Stomach (tissue), 9 donors: ENCODE results near the gene PTPRK. TPM values are rescaled to one million over a fixed set of nuclear protein-coding genes. Genes with fewer than 3 reads are reported as not detected.

Experiments used
- DNase-seq, 2 donors: peaks; one replicate each; pipeline versions ENCODE4 v3.0.0 to v3.0.0-alpha.2; 2013 to 2019
- H3K27ac ChIP-seq, 5 donors: fragments of 200-600 bp in 4 of 5; sonication (generic) in 4 of 5; one replicate each; pipeline ENCODE4 v1.5.1; 2013 to 2019; ENCODE audit warnings: mild to moderate bottlenecking in 1 of 5, moderate library complexity in 1 of 5
- H3K27me3 ChIP-seq, 3 donors: fragments of 200-600 bp; sonication (generic); one replicate each; pipeline ENCODE4 v1.5.1; 2017 to 2019; ENCODE audit warnings: mixed run types in 1 of 3
- H3K36me3 ChIP-seq, 4 donors: fragments of 200-600 bp; sonication (generic); 1 replicate in 3 of 4; 2 replicates in 1 of 4; pipeline ENCODE4 v1.5.1; 2016 to 2019
- H3K4me1 ChIP-seq, 4 donors: fragments of 200-600 bp; sonication (generic); one replicate each; pipeline ENCODE4 v1.5.1; 2016 to 2019
- H3K4me3 ChIP-seq, 4 donors: fragments of 200-600 bp; sonication (generic) in 3 of 4; one replicate each; pipeline ENCODE4 v1.5.1; 2016 to 2019; ENCODE audit warnings: mild to moderate bottlenecking in 1 of 4
- H3K9me3 ChIP-seq, 4 donors: fragments of 200-600 bp; sonication (generic); one replicate each; pipeline ENCODE4 v1.5.1; 2016 to 2019
- CTCF ChIP-seq, 7 experiments: fragments of 450-650 bp in 4 of 7; fragments of 200-600 bp in 3 of 7; sonication (generic) in 3 of 7; IDR thresholded peaks; one replicate each; pipeline ENCODE4 v1.5.1; 2016 to 2019; ENCODE audit warnings: antibody characterized with exemption in 7 of 7, control low read depth in 2 of 7, mild to moderate bottlenecking in 1 of 7
- EP300 ChIP-seq: sonication (generic); formaldehyde crosslinking; IDR thresholded peaks from one replicate; pipeline ENCODE4 v1.6.1; 2017; ENCODE audit warnings: antibody characterized with exemption
- POLR2A ChIP-seq, 4 donors: fragments of 450-650 bp; IDR thresholded peaks; one replicate each; pipeline ENCODE4 v1.6.1; 2016; ENCODE audit warnings: antibody characterized with exemption in 4 of 4, control low read depth in 2 of 4, mild to moderate bottlenecking in 1 of 4, moderate library complexity in 1 of 4
- POLR2AphosphoS5 ChIP-seq, 3 donors: sonication (generic); formaldehyde crosslinking; IDR thresholded peaks; one replicate each; pipeline ENCODE4 v1.6.1; 2016; ENCODE audit warnings: antibody characterized with exemption in 3 of 3
- WGBS, 5 donors: extraction: QIAGEN DNeasy Blood & Tissue Kit in 3 of 5; methylation state at CpG; one replicate each; pipeline versions ENCODE4 v1.1.5 to v1.1.7; 2013 to 2018; 5-methylcytosine and 5-hydroxymethylcytosine counted together
- intact Hi-C: fragments of 100-400 bp; cut with DNase I; formaldehyde crosslinking; loops from one replicate; pipeline ENCODE4 v1.15.1; 2023; ENCODE audit warnings: low total_unique reads
- polyA plus RNA-seq, 3 donors: library from polyadenylated mRNA; stranded (reverse); fragments of 200-250 nt; gene quantifications; one replicate each; pipeline ENCODE4 v1.2.3, GENCODE V29; 2013
- total RNA-seq, 5 donors: library from RNA; depleted of rRNA; stranded (reverse); fragments of >200 nt; gene quantifications; one replicate each; pipeline versions ENCODE4 v1.1.0 to v1.2.3, GENCODE V29; 2014 to 2016
- donor health status: healthy with polysubstance abuse.
- donor health status: Bipolar disorder and iron deficiency.
- donor health status: healthy.

PTPRK gene
- total and polyA plus RNA-seq, 8 donors = 7.0 to 644 (median 114) TPM

GRCh38 chr6:128479991-128480390 lies 40.4 kb downstream of the PTPRK start:
- DNase-seq = no peak

DNA sequence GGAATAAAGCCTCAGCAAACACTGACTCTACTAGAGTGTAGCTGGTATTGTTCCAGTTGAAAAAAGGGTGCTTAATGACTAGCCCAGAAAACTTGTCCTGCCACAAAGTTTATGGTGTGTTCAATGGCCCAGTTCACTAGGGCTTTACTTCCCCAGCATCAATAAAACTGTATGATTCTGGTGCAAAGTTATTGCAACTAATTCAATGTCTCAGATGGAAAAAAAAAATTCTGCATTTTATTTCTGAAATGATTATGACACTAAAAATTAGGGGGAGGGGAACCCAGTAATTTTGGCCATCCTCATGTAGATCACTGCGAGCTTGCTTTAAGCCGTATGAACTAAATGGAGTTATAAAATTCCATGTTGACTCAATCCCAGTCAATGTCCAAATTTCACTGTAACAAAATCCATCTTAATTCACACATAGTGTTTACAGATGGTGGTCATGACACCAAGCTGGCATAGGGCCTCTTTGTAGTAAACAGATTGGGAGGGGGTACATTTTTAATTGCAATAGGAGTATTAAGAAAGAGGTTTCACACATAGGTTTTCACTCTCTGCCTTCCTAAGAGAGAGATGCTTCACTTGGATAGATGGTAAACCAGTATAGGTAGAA lies 41.2 kb downstream of the PTPRK start:
- Histone ChIP-seq H3K27ac (peak overlapping the region in 4 of 5 donors; percentile 20 to 82 (median 60)), H3K4me3 (peak overlapping the region in 1 of 4 donors; percentile 35)

More at GRCh38 chr6:128479991-128480390, 40.4 kb downstream of the PTPRK start:
- no peak overlapping the region for H3K4me3 ChIP-seq
- H3K27me3 ChIP-seq = no peaks in the 10 kb centered on the region
- H3K27ac ChIP-seq = peak overlapping the region in 1 of 5 donors; percentile 14
- WGBS, 5 donors = 83 to 97% (median 92%) methylated on average over 4 of the region's 4 CpGs
- intact Hi-C loops = no loop called here
- H3K9me3 ChIP-seq = no peaks in the 10 kb centered on the region
- H3K4me1 ChIP-seq = peaks cover 5 to 49% (median 17%) of the 10 kb centered on the region in 4 donors
- no peaks in the 10 kb centered on the region for H3K36me3 ChIP-seq
- TF ChIP-seq CTCF (IDR thresholded peaks at IDR 0.05) = no peak
- TF ChIP-seq EP300 = no peak
- no peak for TF ChIP-seq POLR2A (IDR thresholded peaks at IDR 0.05)
- no peak for TF ChIP-seq POLR2AphosphoS5 (IDR thresholded peaks at IDR 0.05)

GRCh38 chr6:128478230-128479047 lies 42.0 kb downstream of the PTPRK start:
- Histone ChIP-seq H3K27ac (peak overlapping the region; percentile 20 to 82 (median 46)), H3K4me1 (peaks cover 5 to 46% (median 17%) of the 10 kb centered on the region in 4 donors), H3K27me3 (no peaks in the 10 kb centered on the region), H3K4me3 (peak overlapping the region; percentile 9 to 35 (median 22)), H3K36me3 (no peaks in the 10 kb centered on the region), H3K9me3 (no peaks in the 10 kb centered on the region)
- intact Hi-C loops = no loop called here
- no peak for DNase-seq
- WGBS, 5 donors = 44 to 50% (median 45%) methylated on average over 3 of the region's 3 CpGs
- TF ChIP-seq EP300 = no peak
- TF ChIP-seq POLR2A (IDR thresholded peaks at IDR 0.05) = no peak
- TF ChIP-seq CTCF (IDR thresholded peaks at IDR 0.05) = no peak
- no peak for TF ChIP-seq POLR2AphosphoS5 (IDR thresholded peaks at IDR 0.05)

More for the DNA sequence above, 41.2 kb downstream of the PTPRK start:
- TF ChIP-seq CTCF (IDR thresholded peaks at IDR 0.05) = no peak
- no peak for TF ChIP-seq EP300
- TF ChIP-seq POLR2AphosphoS5 (IDR thresholded peaks at IDR 0.05) = no peak
- TF ChIP-seq POLR2A (IDR thresholded peaks at IDR 0.05) = no peak
- DNase-seq = no peak
- peaks cover 5 to 53% (median 17%) of the 10 kb centered on the region in 4 donors for H3K4me1 ChIP-seq
- H3K9me3 ChIP-seq = no peaks in the 10 kb centered on the region
- 91 to 94% (median 92%) methylated on average over 2 of the region's 2 CpGs for WGBS, 5 donors
- H3K27me3 ChIP-seq = no peaks in the 10 kb centered on the region
- no peaks in the 10 kb centered on the region for H3K36me3 ChIP-seq
- intact Hi-C loops = no loop called here

DNA sequence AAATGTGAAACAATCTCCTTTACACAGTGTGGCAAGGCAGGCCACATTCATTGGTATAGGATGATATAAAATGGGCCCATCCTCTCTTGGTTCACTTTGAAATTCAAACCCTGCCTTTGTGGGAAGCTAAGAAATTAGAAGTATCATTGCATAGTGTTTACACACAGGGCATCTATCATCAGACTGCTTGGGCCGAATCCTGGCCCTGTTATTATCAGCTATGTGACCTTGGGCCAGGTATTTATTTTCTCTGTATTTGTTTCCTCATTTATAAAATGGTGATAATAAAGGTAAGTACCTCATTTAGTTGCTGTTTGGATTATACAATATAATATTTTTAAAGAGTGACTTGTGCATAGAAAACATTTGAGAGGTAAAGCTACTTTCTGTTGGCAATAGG lies 45.5 kb downstream of the PTPRK start:
- Histone ChIP-seq H3K4me3 (no peak overlapping the region), H3K36me3 (no peaks in the 10 kb centered on the region), H3K27me3 (no peaks in the 10 kb centered on the region), H3K9me3 (no peaks in the 10 kb centered on the region), H3K4me1 (peaks cover 5 to 35% (median 19%) of the 10 kb centered on the region in 4 donors), H3K27ac (no peak overlapping the region)
- no peak for DNase-seq
- no peak for TF ChIP-seq CTCF (IDR thresholded peaks at IDR 0.05)
- no peak for TF ChIP-seq EP300
- TF ChIP-seq POLR2A (IDR thresholded peaks at IDR 0.05) = no peak
- no peak for TF ChIP-seq POLR2AphosphoS5 (IDR thresholded peaks at IDR 0.05)
- 25 to 69% (median 37%) methylated on average over 1 of the region's 1 CpG for WGBS, 5 donors
- intact Hi-C loops = no loop called here
